Activated CD8-positive, alpha-beta memory T cell treated with anti-CD3 and anti-CD28 coated beads for 36 hours (primary cell): Measurements from ENCODE around the gene CSNK2A1. TPM values are rescaled to one million over a fixed set of nuclear protein-coding genes. Genes with fewer than 3 reads are reported as not detected.

Experiments
- CTCF ChIA-PET: fragments of 350-600 bp; sonication (Branson Sonifier 250); formaldehyde crosslinking; loops from one replicate; lab custom pipeline; 2021; ENCODE audit warnings: antibody characterized with exemption; lab: Charles Lee
- POLR2A ChIA-PET: fragments of 350-600 bp; sonication (Branson Sonifier 250); formaldehyde crosslinking; loops from one replicate; lab custom pipeline; 2021; ENCODE audit warnings: antibody characterized with exemption; lab: Charles Lee
- total RNA-seq, 2 experiments: library from RNA; stranded (reverse); gene quantifications; one replicate each; pipeline ENCODE4 v1.2.3, GENCODE V29; 2021

The CSNK2A1 gene
- total RNA-seq, 2 experiments from 2014 or later, result 173 to 179 TPM

- ChIA-PET CTCF (no interaction called here), POLR2A (no interaction called here)
Observed at GRCh38 chr20:443223-443775, 100.3 kb downstream of the CSNK2A1 start.

- POLR2A ChIA-PET, result no interaction called here
- CTCF ChIA-PET, result no interaction called here
Observed at GRCh38 chr20:440636-441035, 103.0 kb downstream of the CSNK2A1 start.

GRCh38 chr20:440148-440547, 103.4 kb downstream of the CSNK2A1 start:
- POLR2A ChIA-PET, result no interaction called here

GRCh38 chr20:438571-439469, 104.8 kb downstream of the CSNK2A1 start:
- ChIA-PET POLR2A (interaction anchor here (1.3 kb wide), 1 partner anchor 23 kb away, joined by 5 read pairs; the partner anchor contains the start of gene TBC1D20), CTCF (interaction anchor here (1.3 to 1.9 kb wide), 2 partner anchors 76 to 108 kb away, joined by 3 to 4 read pairs; no protein-coding TSS in a partner anchor)

More at GRCh38 chr20:440148-440547, 103.4 kb downstream of the CSNK2A1 start:
- CTCF ChIA-PET, result interaction anchor here (1.3 kb wide), 1 partner anchor 109 kb away, joined by 3 read pairs; no protein-coding TSS in a partner anchor

- ChIA-PET CTCF (interaction anchor here (1.9 kb wide), 1 partner anchor 75 kb away, joined by 4 read pairs; no protein-coding TSS in a partner anchor), POLR2A (interaction anchor here (1.3 kb wide), 1 partner anchor 24 kb away, joined by 5 read pairs; the partner anchor contains the start of gene TBC1D20)
Observed at GRCh38 chr20:437787-438486, 105.7 kb downstream of the CSNK2A1 start.

GRCh38 chr20:436476-436875, 107.1 kb downstream of the CSNK2A1 start:
- POLR2A ChIA-PET, result interaction anchor here (0.5 kb wide), 1 partner anchor 56 kb away, joined by 4 read pairs; no protein-coding TSS in a partner anchor
- CTCF ChIA-PET, result interaction anchor here (0.8 kb wide), 1 partner anchor 56 kb away, joined by 3 read pairs; the partner anchor contains the start of gene TRIB3

GRCh38 chr20:435558-435957, 108.0 kb downstream of the CSNK2A1 start:
- CTCF ChIA-PET, result interaction anchor here (1.6 kb wide), 1 partner anchor 81 kb away, joined by 8 read pairs; no protein-coding TSS in a partner anchor

GRCh38 chr20:434661-435419, 108.8 kb downstream of the CSNK2A1 start:
- POLR2A ChIA-PET, result no interaction called here
- CTCF ChIA-PET, result interaction anchor here (0.5 to 1.6 kb wide), 3 partner anchors 58 to 80 kb away, joined by 4 to 8 read pairs (median 4); no protein-coding TSS in a partner anchor

More at GRCh38 chr20:435558-435957, 108.0 kb downstream of the CSNK2A1 start:
- POLR2A ChIA-PET, result no interaction called here

GRCh38 chr20:434221-434620, 109.4 kb downstream of the CSNK2A1 start:
- ChIA-PET POLR2A (no interaction called here), CTCF (interaction anchor here (0.5 to 1.6 kb wide), 4 partner anchors 53 to 80 kb away, joined by 3 to 8 read pairs (median 4); partner anchors contain the start of gene TRIB3)

- ChIA-PET CTCF (interaction anchor here (0.6 to 1.5 kb wide), 2 partner anchors 53 to 54 kb away, joined by 3 to 5 read pairs; partner anchors contain the start of gene TRIB3), POLR2A (no interaction called here)
Observed at GRCh38 chr20:433300-433975, 110.2 kb downstream of the CSNK2A1 start.

- ChIA-PET POLR2A (interaction anchor here (0.6 kb wide), 1 partner anchor 28 kb away, joined by 4 read pairs; no protein-coding TSS in a partner anchor), CTCF (interaction anchor here (0.6 to 1.8 kb wide), 3 partner anchors 52 to 79 kb away, joined by 3 to 9 read pairs (median 5); partner anchors contain the start of gene TRIB3)
Observed at GRCh38 chr20:432677-433299, 110.8 kb downstream of the CSNK2A1 start.

- POLR2A ChIA-PET, result interaction anchor here (0.6 kb wide), 1 partner anchor 28 kb away, joined by 4 read pairs; no protein-coding TSS in a partner anchor
- CTCF ChIA-PET, result interaction anchor here (1.8 kb wide), 1 partner anchor 79 kb away, joined by 9 read pairs; no protein-coding TSS in a partner anchor
Observed at GRCh38 chr20:432208-432607, 111.4 kb downstream of the CSNK2A1 start.

- POLR2A ChIA-PET, result no interaction called here
Observed at GRCh38 chr20:431012-431904, 112.3 kb downstream of the CSNK2A1 start.

GRCh38 chr20:430091-430999, 113.2 kb downstream of the CSNK2A1 start:
- ChIA-PET POLR2A (no interaction called here), CTCF (no interaction called here)

More at GRCh38 chr20:431012-431904, 112.3 kb downstream of the CSNK2A1 start:
- CTCF ChIA-PET, result interaction anchor here (1.8 kb wide), 1 partner anchor 78 kb away, joined by 9 read pairs; no protein-coding TSS in a partner anchor

GRCh38 chr20:428658-429200, 114.9 kb downstream of the CSNK2A1 start:
- ChIA-PET POLR2A (no interaction called here), CTCF (no interaction called here)
